Panc1 (cell line): ENCODE measurements around the gene INO80D. TPM values are rescaled to one million over a fixed set of nuclear protein-coding genes. Genes with fewer than 3 reads are reported as not detected.

Source experiments
- ATAC-seq: fragments of 200-7000 bp; cut with Tn5 transposase; 2 replicates; pipeline ENCODE4 v1.9.1; 2020; ENCODE audit warnings: mild to moderate bottlenecking, moderate library complexity
- BruUV-seq: library from RNA; stranded (reverse); fragments of 400-500 nt; replicated peaks from 2 replicates; lab custom pipeline; 2021; lab: Mats Ljungman, UMichigan
- CTCF ChIA-PET: fragments of 300-600 bp; sonication (Branson Sonifier 250); formaldehyde crosslinking; loops from one replicate; lab custom pipeline; 2022; ENCODE audit warnings: antibody characterized with exemption; lab: Charles Lee
- POLR2A ChIA-PET: fragments of 300-600 bp; sonication (Branson Sonifier 250); formaldehyde crosslinking; loops from one replicate; lab custom pipeline; 2022; ENCODE audit warnings: antibody characterized with exemption; lab: Charles Lee
- DNase-seq: peaks from one replicate; pipeline ENCODE4 v3.0.0-alpha.2; 2010; ENCODE audit warnings: low read depth, low spot score
- H3K27ac ChIP-seq: 2 replicates; pipeline ENCODE4 v1.5.1; 2011; ENCODE audit warnings: mild to moderate bottlenecking, low read length, inconsistent platforms
- H3K27me3 ChIP-seq: fragments of 200-500 bp; sonication (Bioruptor generic); 2 replicates; pipeline ENCODE4 v1.6.0; 2014; ENCODE audit warnings: low read length, inconsistent platforms; ENCODE audit not compliant: control insufficient read depth, insufficient read depth
- H3K36me3 ChIP-seq: fragments of 200-500 bp; sonication (Bioruptor generic); 2 replicates; pipeline ENCODE4 v1.5.1; 2014; ENCODE audit warnings: inconsistent platforms, mild to moderate bottlenecking, low read length, moderate library complexity; ENCODE audit not compliant: control insufficient read depth, insufficient read depth
- H3K4me1 ChIP-seq: 2 replicates; pipeline ENCODE4 v1.5.1; 2011; ENCODE audit warnings: inconsistent platforms, mild to moderate bottlenecking, low read length, moderate library complexity; ENCODE audit not compliant: control insufficient read depth, insufficient read depth
- H3K4me3 ChIP-seq, 2 experiments: 2 replicates each; pipeline ENCODE4 v1.5.1; 2011 to 2012; ENCODE audit warnings: low read depth in 2 of 2, low read length in 2 of 2, mild to moderate bottlenecking in 2 of 2, inconsistent platforms in 1 of 2, moderate library complexity in 1 of 2
- H3K9me3 ChIP-seq: fragments of 200-500 bp; sonication (Bioruptor generic); 2 replicates; pipeline ENCODE4 v1.5.1; 2014; ENCODE audit warnings: low read depth, mild to moderate bottlenecking, inconsistent platforms, low read length, moderate library complexity; ENCODE audit not compliant: control insufficient read depth, insufficient read depth
- CTCF ChIP-seq: fragments of 450-650 bp; IDR thresholded peaks from 2 replicates; pipeline ENCODE4 v1.5.1; 2017; ENCODE audit warnings: mild to moderate bottlenecking
- POLR2AphosphoS5 ChIP-seq: IDR thresholded peaks from 2 replicates; pipeline ENCODE4 v1.6.1; 2012; ENCODE audit warnings: mild to moderate bottlenecking, low read depth, low read length, moderate library complexity
- REST ChIP-seq, 2 experiments: IDR thresholded peaks; 2 replicates each; pipeline ENCODE4 v1.6.1; 2011 to 2012; ENCODE audit warnings: low read depth in 2 of 2, control low read depth in 1 of 2, low read length in 1 of 2, mild to moderate bottlenecking in 1 of 2, moderate library complexity in 1 of 2; ENCODE audit not compliant: insufficient read depth in 1 of 2
- SIN3A ChIP-seq: IDR thresholded peaks from 2 replicates; pipeline ENCODE4 v1.6.1; 2012; ENCODE audit warnings: low read depth, mild to moderate bottlenecking, low read length, moderate library complexity, borderline replicate concordance; ENCODE audit not compliant: insufficient read depth
- TCF7L2 ChIP-seq: IDR thresholded peaks from 2 replicates; pipeline ENCODE4 v1.6.1; 2011; ENCODE audit warnings: mild to moderate bottlenecking, low read depth, low read length, inconsistent platforms
- in situ Hi-C: cut with HindIII; loops from 2 replicates; pipeline ENCODE4 v1.10.0; 2016; ENCODE audit warnings: low sequenced_read_pairs, low pct_unique_long_range_greater_than_20kb
- intact Hi-C: fragments of 100-400 bp; cut with micrococcal nuclease; formaldehyde crosslinking; loops from one replicate; pipeline ENCODE4 v1.10.0; 2022; ENCODE audit not compliant: unreplicated experiment
- total RNA-seq: library from RNA; stranded (reverse); gene quantifications from one replicate; pipeline ENCODE4 v1.2.1, GENCODE V29; 2021; ENCODE audit not compliant: unreplicated experiment

INO80D gene
- total RNA-seq, 1 experiment from 2014 or later, result 17.9 TPM

GRCh38 chr2:205996161-205996560 lies 89.8 kb downstream of the INO80D start:
- H3K4me3 ChIP-seq, result no peak overlapping the region
- in situ Hi-C loops (no loop called here), intact Hi-C loops (no loop called here)
- no peaks in the 10 kb centered on the region; the same call in 1 of the 2 replicates for H3K36me3 ChIP-seq
- H3K27ac ChIP-seq, result no peak overlapping the region
- ATAC-seq (no peak), DNase-seq (no peak)
- no TSS peak for BruUV-seq
- no peaks in the 10 kb centered on the region for H3K4me1 ChIP-seq
- CTCF ChIA-PET, result interaction anchor here (0.7 kb wide), 1 partner anchor 12 kb away, joined by 7 read pairs; no protein-coding TSS in a partner anchor
- POLR2A ChIA-PET, result no interaction called here
- H3K9me3 ChIP-seq, result no peaks in the 10 kb centered on the region
- no peaks in the 10 kb centered on the region for H3K27me3 ChIP-seq
- no peak for TF ChIP-seq POLR2AphosphoS5
- no peak for TF ChIP-seq SIN3A
- TF ChIP-seq REST (IDR thresholded peaks at IDR 0.05; ENCODE audit: insufficient read depth in 1 of 2, low read depth in 2 of 2, low read length in 1 of 2), result no peak
- no peak for TF ChIP-seq TCF7L2
- no peak for TF ChIP-seq CTCF

GRCh38 chr2:205995260-205995659 lies 90.7 kb downstream of the INO80D start:
- intact Hi-C loops, result no loop called here
- Histone ChIP-seq H3K9me3 (no peaks in the 10 kb centered on the region), H3K4me3 (no peak overlapping the region), H3K4me1 (no peaks in the 10 kb centered on the region), H3K36me3 (no peaks in the 10 kb centered on the region; the same call in 1 of the 2 replicates), H3K27me3 (no peaks in the 10 kb centered on the region), H3K27ac (no peak overlapping the region)
- POLR2A ChIA-PET, result no interaction called here
- DNase-seq (no peak), ATAC-seq (no peak)
- BruUV-seq, result no TSS peak
- CTCF ChIA-PET, result no interaction called here
- in situ Hi-C loops, result no loop called here
- no peak for TF ChIP-seq REST (IDR thresholded peaks at IDR 0.05; ENCODE audit: insufficient read depth in 1 of 2, low read depth in 2 of 2, low read length in 1 of 2)
- TF ChIP-seq POLR2AphosphoS5, result no peak
- no peak for TF ChIP-seq TCF7L2
- no peak for TF ChIP-seq SIN3A
- no peak for TF ChIP-seq CTCF
